Liver (tissue), 10 donors: Measurements from ENCODE around the gene OR52R1. TPM values are rescaled to one million over a fixed set of nuclear protein-coding genes. Genes with fewer than 3 reads are reported as not detected.

Experiments used
- DNase-seq: peaks from one replicate; pipeline ENCODE4 v3.0.0-alpha.2; 2017; ENCODE audit warnings: low spot score
- H3K27ac ChIP-seq, 2 donors: one replicate each; pipeline ENCODE4 v1.7.0; 2013; ENCODE audit warnings: inconsistent platforms in 2 of 2, low read length in 2 of 2, control low read depth in 1 of 2, low read depth in 1 of 2, mild to moderate bottlenecking in 1 of 2
- H3K27me3 ChIP-seq, 4 donors: one replicate each; pipeline versions ENCODE4 v1.6.1 to v1.7.0; 2013; ENCODE audit warnings: low read length in 3 of 4, inconsistent platforms in 1 of 4, mild to moderate bottlenecking in 1 of 4, moderate library complexity in 1 of 4; ENCODE audit not compliant: control insufficient read depth in 4 of 4, insufficient read depth in 4 of 4
- H3K36me3 ChIP-seq, 4 donors: one replicate each; pipeline versions ENCODE4 v1.6.1 to v1.7.0; 2013; ENCODE audit warnings: low read length in 3 of 4, mild to moderate bottlenecking in 3 of 4, low read depth in 1 of 4, moderate library complexity in 1 of 4; ENCODE audit not compliant: control insufficient read depth in 4 of 4, insufficient read depth in 3 of 4
- H3K4me1 ChIP-seq, 4 donors: one replicate each; pipeline versions ENCODE4 v1.6.1 to v1.7.0; 2013; ENCODE audit warnings: low read length in 3 of 4, mild to moderate bottlenecking in 3 of 4, moderate library complexity in 1 of 4; ENCODE audit not compliant: control insufficient read depth in 4 of 4, insufficient read depth in 4 of 4
- H3K4me3 ChIP-seq, 3 donors: one replicate each; pipeline versions ENCODE4 v1.6.1 to v1.7.0; 2013; ENCODE audit warnings: low read length in 3 of 3, control low read depth in 1 of 3, low read depth in 1 of 3, mild to moderate bottlenecking in 1 of 3
- H3K9ac ChIP-seq, 2 donors: one replicate each; pipeline ENCODE4 v1.7.0; 2013; ENCODE audit warnings: low read length in 2 of 2, mild to moderate bottlenecking in 2 of 2, moderate library complexity in 2 of 2, control low read depth in 1 of 2, low read depth in 1 of 2
- H3K9me3 ChIP-seq, 4 donors: one replicate each; pipeline versions ENCODE4 v1.6.1 to v1.7.0; 2013; ENCODE audit warnings: low read length in 3 of 4; ENCODE audit not compliant: control insufficient read depth in 4 of 4
- GABPA ChIP-seq, 2 donors: IDR thresholded peaks in 1 of 2; conservative IDR thresholded peaks in 1 of 2; 2 replicates each; pipeline ENCODE4 v1.6.1; 2016; ENCODE audit warnings: antibody characterized with exemption in 2 of 2, mild to moderate bottlenecking in 1 of 2, moderate library complexity in 1 of 2
- TAF1 ChIP-seq: conservative IDR thresholded peaks from 2 replicates; pipeline ENCODE4 v1.6.1; 2016; ENCODE audit warnings: antibody characterized with exemption, mild to moderate bottlenecking
- ZBTB33 ChIP-seq: IDR thresholded peaks from 2 replicates; pipeline ENCODE4 v1.6.1; 2016; ENCODE audit warnings: antibody characterized with exemption
- WGBS: extraction: QIAGEN DNeasy Blood & Tissue Kit; methylation state at CpG from one replicate; pipeline ENCODE4 v1.1.7; 2013; 5-methylcytosine and 5-hydroxymethylcytosine counted together
- polyA plus RNA-seq, 2 donors: library from polyadenylated mRNA; stranded (reverse) in 1 of 2; unstranded in 1 of 2; fragments of 200-250 nt in 1 of 2; fragments of >200 nt in 1 of 2; fragmentation: Nextera tagmentation in 1 of 2; extraction: Ambion mirVana in 1 of 2; gene quantifications; one replicate each; pipeline versions ENCODE4 v1.2.1 to v1.2.3, GENCODE V29; 2013 to 2015
- small RNA-seq: library from RNA; depleted of rRNA; stranded (forward); fragments of <200 nt; gene quantifications from one replicate; pipeline ENCODE3, GENCODE V24; 2014
- total RNA-seq, 2 donors: library from RNA; depleted of rRNA; stranded (reverse); fragments of >200 nt; gene quantifications; one replicate each; pipeline ENCODE4 v1.2.3, GENCODE V29; 2014
- donor health status: healthy.
- donor health status: healthy.
- donor health status: healthy.
- donor health status: healthy.
- donor health status: healthy.

OR52R1 gene
- total and polyA plus RNA-seq, 4 donors, result not detected

- TF ChIP-seq ZBTB33 (no peak), GABPA (IDR thresholded peaks at IDR 0.05 in 1 of 2, conservative IDR thresholded peaks at IDR 0.05 in 1 of 2) (no peak), TAF1 (no peak)
- no peak overlapping the region for H3K9ac ChIP-seq
- 79% methylated on average over 2 of the region's 2 CpGs for WGBS
- H3K36me3 ChIP-seq, result no peaks in the 10 kb centered on the region
- no peaks in the 10 kb centered on the region for H3K27me3 ChIP-seq
- no peak overlapping the region for H3K4me3 ChIP-seq
- no peak overlapping the region for H3K27ac ChIP-seq
- no peak for DNase-seq
- no peaks in the 10 kb centered on the region for H3K9me3 ChIP-seq
- H3K4me1 ChIP-seq, result no peaks in the 10 kb centered on the region
These were observed 41.1 kb downstream of the OR52R1 start for GRCh38 chr11:4763096-4763495.

Small RNA genes within 50 kb of the gene (small RNA-seq; reads per million reads assigned to genes)
- not detected for gene RF00091

Other genes with a start within 250 kb of the OR52R1 start
- under 1 TPM in 1 of 2 donors, not detected in 1; under 0.01 TPM for gene OR52I2, start 222.6 kb downstream of the OR52R1 start, total RNA-seq
- not detected for gene OR52I2, start 222.6 kb downstream of the OR52R1 start, polyA plus RNA-seq
- not detected for gene OR52I1, start 210.3 kb downstream of the OR52R1 start, total RNA-seq
- not detected for gene OR52I1, start 210.3 kb downstream of the OR52R1 start, polyA plus RNA-seq
- 10 to 100 TPM in 1 of 2 donors, 1 to 10 TPM in 1; 4.9 to 11.2 TPM for gene TRIM68, start 196.1 kb downstream of the OR52R1 start, total RNA-seq
- 1 to 10 TPM; 2.6 to 6.0 TPM for gene TRIM68, start 196.1 kb downstream of the OR52R1 start, polyA plus RNA-seq
- not detected for gene OR51D1, start 166.9 kb downstream of the OR52R1 start, total RNA-seq
- gene OR51D1, start 166.9 kb downstream of the OR52R1 start, polyA plus RNA-seq, result not detected
- under 1 TPM; 0.05 to 0.08 TPM for gene OR51E1, start 160.4 kb downstream of the OR52R1 start, total RNA-seq
- gene OR51E1, start 160.4 kb downstream of the OR52R1 start, polyA plus RNA-seq, result not detected
- not detected for gene OR51E2, start 106.5 kb downstream of the OR52R1 start, total RNA-seq
- not detected for gene OR51E2, start 106.5 kb downstream of the OR52R1 start, polyA plus RNA-seq
- not detected for gene MMP26, start 99.6 kb downstream of the OR52R1 start, total RNA-seq
- not detected for gene MMP26, start 99.6 kb downstream of the OR52R1 start, polyA plus RNA-seq
- not detected for gene OR51F1, start 34.4 kb downstream of the OR52R1 start, total RNA-seq
- gene OR51F1, start 34.4 kb downstream of the OR52R1 start, polyA plus RNA-seq, result not detected
- not detected for gene OR51F2, start 16.9 kb upstream of the OR52R1 start, total RNA-seq
- gene OR51F2, start 16.9 kb upstream of the OR52R1 start, polyA plus RNA-seq, result not detected
- not detected for gene OR51S1, start 44.8 kb upstream of the OR52R1 start, total RNA-seq
- gene OR51S1, start 44.8 kb upstream of the OR52R1 start, polyA plus RNA-seq, result not detected
- gene OR51T1, start 77.5 kb upstream of the OR52R1 start, total RNA-seq, result not detected
- not detected for gene OR51T1, start 77.5 kb upstream of the OR52R1 start, polyA plus RNA-seq
- not detected for gene OR51A7, start 99.4 kb upstream of the OR52R1 start, total RNA-seq
- gene OR51A7, start 99.4 kb upstream of the OR52R1 start, polyA plus RNA-seq, result not detected
- gene OR51G2, start 115.0 kb upstream of the OR52R1 start, total RNA-seq, result not detected
- gene OR51G2, start 115.0 kb upstream of the OR52R1 start, polyA plus RNA-seq, result not detected
- not detected for gene OR51G1, start 120.0 kb upstream of the OR52R1 start, total RNA-seq
- gene OR51G1, start 120.0 kb upstream of the OR52R1 start, polyA plus RNA-seq, result not detected
- gene OR51A4, start 143.2 kb upstream of the OR52R1 start, total RNA-seq, result not detected
- not detected for gene OR51A4, start 143.2 kb upstream of the OR52R1 start, polyA plus RNA-seq
- gene OR51A2, start 151.3 kb upstream of the OR52R1 start, total RNA-seq, result not detected
- gene OR51A2, start 151.3 kb upstream of the OR52R1 start, polyA plus RNA-seq, result not detected
- not detected for gene OR51L1, start 190.5 kb upstream of the OR52R1 start, total RNA-seq
- not detected for gene OR51L1, start 190.5 kb upstream of the OR52R1 start, polyA plus RNA-seq
- gene OR52J3, start 242.1 kb upstream of the OR52R1 start, total RNA-seq, result not detected
- gene OR52J3, start 242.1 kb upstream of the OR52R1 start, polyA plus RNA-seq, result not detected